ENCODE results near the gene EPHB2.

The EPHB2 gene

DNA sequence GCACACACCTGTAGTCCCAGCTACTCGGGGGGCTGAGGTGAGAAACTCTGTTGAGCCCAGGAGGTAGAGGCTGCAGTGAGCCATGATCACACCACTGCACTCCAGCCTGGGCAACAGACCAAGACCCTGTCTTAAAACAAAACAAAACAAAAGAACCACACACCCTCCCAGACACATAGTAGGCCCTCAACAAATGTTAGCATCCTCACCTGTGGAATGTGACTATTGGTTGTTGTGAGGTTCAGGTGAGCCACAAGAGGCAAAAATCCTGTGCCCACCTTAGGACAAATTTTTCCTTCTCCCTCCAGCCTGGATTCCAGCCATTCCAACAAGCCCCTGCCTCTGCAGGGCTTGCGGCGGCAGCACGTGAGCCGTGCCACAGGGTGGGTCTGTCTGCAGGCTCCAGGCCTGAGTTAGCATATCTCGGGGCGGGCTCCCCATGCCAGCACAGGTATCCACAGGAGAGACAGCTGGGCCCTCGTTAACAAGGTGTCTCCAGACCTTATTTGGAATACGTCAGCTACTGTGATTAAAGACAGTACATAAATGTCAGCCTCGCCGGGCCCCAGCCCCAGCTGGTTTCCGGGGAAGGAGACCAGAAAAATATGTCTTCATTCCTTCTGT is 40.2 kb upstream of the EPHB2 start:
- TF ChIP-seq, protein P1, sequence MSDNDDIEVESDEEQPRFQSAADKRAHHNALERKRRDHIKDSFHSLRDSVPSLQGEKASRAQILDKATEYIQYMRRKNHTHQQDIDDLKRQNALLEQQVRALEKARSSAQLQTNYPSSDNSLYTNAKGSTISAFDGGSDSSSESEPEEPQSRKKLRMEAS (IDR thresholded peaks at IDR 0.05): no peak
- no peak for TF ChIP-seq EGR1 (IDR thresholded peaks at IDR 0.05)
- no peak for TF ChIP-seq TAF1 (IDR thresholded peaks at IDR 0.05; ENCODE audit: low read depth)
- TF ChIP-seq TCF12 (IDR thresholded peaks at IDR 0.05; ENCODE audit: low read depth): no peak
- no peak for TF ChIP-seq TEAD4 (IDR thresholded peaks at IDR 0.05)
- TF ChIP-seq CEBPB (IDR thresholded peaks at IDR 0.05): no peak
- TF ChIP-seq, protein P2, sequence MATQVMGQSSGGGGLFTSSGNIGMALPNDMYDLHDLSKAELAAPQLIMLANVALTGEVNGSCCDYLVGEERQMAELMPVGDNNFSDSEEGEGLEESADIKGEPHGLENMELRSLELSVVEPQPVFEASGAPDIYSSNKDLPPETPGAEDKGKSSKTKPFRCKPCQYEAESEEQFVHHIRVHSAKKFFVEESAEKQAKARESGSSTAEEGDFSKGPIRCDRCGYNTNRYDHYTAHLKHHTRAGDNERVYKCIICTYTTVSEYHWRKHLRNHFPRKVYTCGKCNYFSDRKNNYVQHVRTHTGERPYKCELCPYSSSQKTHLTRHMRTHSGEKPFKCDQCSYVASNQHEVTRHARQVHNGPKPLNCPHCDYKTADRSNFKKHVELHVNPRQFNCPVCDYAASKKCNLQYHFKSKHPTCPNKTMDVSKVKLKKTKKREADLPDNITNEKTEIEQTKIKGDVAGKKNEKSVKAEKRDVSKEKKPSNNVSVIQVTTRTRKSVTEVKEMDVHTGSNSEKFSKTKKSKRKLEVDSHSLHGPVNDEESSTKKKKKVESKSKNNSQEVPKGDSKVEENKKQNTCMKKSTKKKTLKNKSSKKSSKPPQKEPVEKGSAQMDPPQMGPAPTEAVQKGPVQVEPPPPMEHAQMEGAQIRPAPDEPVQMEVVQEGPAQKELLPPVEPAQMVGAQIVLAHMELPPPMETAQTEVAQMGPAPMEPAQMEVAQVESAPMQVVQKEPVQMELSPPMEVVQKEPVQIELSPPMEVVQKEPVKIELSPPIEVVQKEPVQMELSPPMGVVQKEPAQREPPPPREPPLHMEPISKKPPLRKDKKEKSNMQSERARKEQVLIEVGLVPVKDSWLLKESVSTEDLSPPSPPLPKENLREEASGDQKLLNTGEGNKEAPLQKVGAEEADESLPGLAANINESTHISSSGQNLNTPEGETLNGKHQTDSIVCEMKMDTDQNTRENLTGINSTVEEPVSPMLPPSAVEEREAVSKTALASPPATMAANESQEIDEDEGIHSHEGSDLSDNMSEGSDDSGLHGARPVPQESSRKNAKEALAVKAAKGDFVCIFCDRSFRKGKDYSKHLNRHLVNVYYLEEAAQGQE (IDR thresholded peaks at IDR 0.05; ENCODE audit: low read depth): no peak
- TF ChIP-seq, protein P3, sequence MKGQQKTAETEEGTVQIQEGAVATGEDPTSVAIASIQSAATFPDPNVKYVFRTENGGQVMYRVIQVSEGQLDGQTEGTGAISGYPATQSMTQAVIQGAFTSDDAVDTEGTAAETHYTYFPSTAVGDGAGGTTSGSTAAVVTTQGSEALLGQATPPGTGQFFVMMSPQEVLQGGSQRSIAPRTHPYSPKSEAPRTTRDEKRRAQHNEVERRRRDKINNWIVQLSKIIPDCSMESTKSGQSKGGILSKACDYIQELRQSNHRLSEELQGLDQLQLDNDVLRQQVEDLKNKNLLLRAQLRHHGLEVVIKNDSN (IDR thresholded peaks at IDR 0.05): no peak
- no peak for TF ChIP-seq NFIC (IDR thresholded peaks at IDR 0.05)
- no peak for TF ChIP-seq FOXM1 (IDR thresholded peaks at IDR 0.05; ENCODE audit: borderline replicate concordance, low read depth)
- no peak for TF ChIP-seq RAD21 (IDR thresholded peaks at IDR 0.05; ENCODE audit: low read depth)
- TF ChIP-seq EP300 (IDR thresholded peaks at IDR 0.05; ENCODE audit: borderline replicate concordance): no peak
- no peak for TF ChIP-seq CREB1 (IDR thresholded peaks at IDR 0.05; ENCODE audit: low read depth)
- no peak for TF ChIP-seq YY1 (IDR thresholded peaks at IDR 0.05; ENCODE audit: low read depth)
- no peak for TF ChIP-seq ZBTB7A (IDR thresholded peaks at IDR 0.05; ENCODE audit: low read depth)

DNA sequence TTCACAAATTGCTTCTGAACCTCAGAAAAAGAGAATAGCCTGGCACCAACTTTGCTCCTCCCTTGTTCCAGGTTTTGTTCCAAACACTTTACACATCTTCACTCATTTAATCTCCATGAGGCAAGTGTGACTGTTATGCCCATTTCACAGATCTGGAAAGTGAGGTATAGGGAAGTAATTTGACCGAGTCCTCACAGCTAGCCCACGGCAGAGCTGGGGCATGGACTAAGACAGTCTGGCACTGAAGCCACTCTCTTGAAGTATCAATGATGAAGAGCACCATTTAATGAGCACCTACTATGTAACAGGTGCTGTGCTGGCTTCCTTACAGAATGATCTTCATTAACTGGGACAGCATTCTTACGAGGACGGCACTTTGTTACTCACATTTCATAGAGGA is 38.6 kb upstream of the EPHB2 start:
- TF ChIP-seq TAF1 (IDR thresholded peaks at IDR 0.05; ENCODE audit: low read depth): no peak
- TF ChIP-seq, protein P2 (IDR thresholded peaks at IDR 0.05; ENCODE audit: low read depth): no peak
- TF ChIP-seq TEAD4 (IDR thresholded peaks at IDR 0.05): no peak
- TF ChIP-seq YY1 (IDR thresholded peaks at IDR 0.05; ENCODE audit: low read depth): no peak
- no peak for TF ChIP-seq EP300 (IDR thresholded peaks at IDR 0.05; ENCODE audit: borderline replicate concordance)
- TF ChIP-seq FOXM1 (IDR thresholded peaks at IDR 0.05; ENCODE audit: borderline replicate concordance, low read depth): no peak
- TF ChIP-seq EGR1 (IDR thresholded peaks at IDR 0.05): no peak
- TF ChIP-seq RAD21 (IDR thresholded peaks at IDR 0.05; ENCODE audit: low read depth): no peak
- no peak for TF ChIP-seq CEBPB (IDR thresholded peaks at IDR 0.05)
- TF ChIP-seq ZBTB7A (IDR thresholded peaks at IDR 0.05; ENCODE audit: low read depth): no peak
- no peak for TF ChIP-seq TCF12 (IDR thresholded peaks at IDR 0.05; ENCODE audit: low read depth)

DNA sequence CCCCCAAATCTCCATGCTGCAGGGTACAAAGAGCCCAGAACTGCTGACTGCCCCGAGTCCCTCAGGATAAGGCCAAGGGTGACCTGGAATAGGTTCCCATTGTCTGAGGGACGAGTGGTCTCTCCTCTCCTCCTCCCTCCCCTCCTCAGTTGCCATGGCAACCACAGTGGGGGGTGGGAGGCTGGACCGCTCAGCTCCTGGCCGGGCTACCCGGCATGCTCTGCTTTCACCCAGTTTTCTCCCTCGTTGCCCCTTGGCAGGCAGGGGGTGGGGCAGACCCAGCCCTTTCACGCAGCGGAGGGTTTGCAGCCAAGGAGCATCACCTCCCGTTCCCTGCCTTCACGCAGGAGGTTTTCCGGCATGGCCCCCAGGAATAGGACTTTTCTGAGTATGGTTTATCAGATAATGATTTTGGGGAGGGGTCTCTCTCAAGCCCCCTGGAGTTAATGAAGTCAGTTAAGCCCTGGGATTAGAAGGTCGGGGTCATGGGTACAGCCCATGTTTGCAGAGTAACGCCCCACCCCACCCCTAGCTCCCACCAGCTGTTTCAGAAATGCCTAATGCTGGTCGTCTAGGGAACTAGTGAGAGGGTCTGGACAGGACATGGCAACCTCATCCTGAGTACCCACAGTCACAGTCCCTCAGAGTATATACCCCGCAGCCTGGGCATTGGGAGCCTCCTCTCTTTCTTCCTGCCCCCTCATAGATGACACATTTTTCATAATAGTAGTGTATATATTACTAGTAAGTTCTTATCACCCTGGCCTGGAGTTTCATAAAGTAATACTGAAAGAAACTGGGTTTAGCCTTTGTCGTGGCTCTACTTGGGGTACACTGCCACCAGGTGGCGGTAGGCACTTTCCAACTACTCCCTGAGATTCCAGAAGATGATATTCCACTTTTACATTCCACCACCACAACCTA is 36.9 kb upstream of the EPHB2 start:
- peak; percentile 39; the same call in 1 of the 2 replicates for TF ChIP-seq TEAD4 (IDR thresholded peaks at IDR 0.05)
- TF ChIP-seq ZBTB7A (IDR thresholded peaks at IDR 0.05; ENCODE audit: low read depth): peak; percentile 64; the same call in 1 of the 2 replicates
- peak; percentile 91 for TF ChIP-seq RAD21 (IDR thresholded peaks at IDR 0.05; ENCODE audit: low read depth)
- no peak for TF ChIP-seq NFIC (IDR thresholded peaks at IDR 0.05)

DNA sequence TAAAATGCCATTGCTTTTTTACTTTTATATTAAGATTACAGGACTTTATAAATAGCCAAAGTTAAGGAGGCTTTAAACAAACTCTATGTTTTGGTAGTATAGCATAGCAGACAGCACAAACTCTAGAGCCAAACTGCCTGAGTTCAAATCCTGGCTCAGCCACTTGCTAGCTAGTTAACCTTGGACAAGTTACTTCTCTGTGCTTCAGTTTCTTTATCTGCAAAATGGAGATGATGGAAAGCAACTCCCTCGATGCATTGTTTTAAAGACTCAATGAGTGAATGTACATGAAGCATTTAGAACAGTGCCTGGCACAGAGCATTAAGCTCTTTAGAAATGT is 36.3 kb upstream of the EPHB2 start:
- no peak for TF ChIP-seq TCF12 (IDR thresholded peaks at IDR 0.05; ENCODE audit: low read depth)
- no peak for TF ChIP-seq TEAD4 (IDR thresholded peaks at IDR 0.05)
- TF ChIP-seq NFIC (IDR thresholded peaks at IDR 0.05): no peak
- no peak for TF ChIP-seq CREB1 (IDR thresholded peaks at IDR 0.05; ENCODE audit: low read depth)
- TF ChIP-seq EGR1 (IDR thresholded peaks at IDR 0.05): no peak
- TF ChIP-seq FOXM1 (IDR thresholded peaks at IDR 0.05; ENCODE audit: borderline replicate concordance, low read depth): no peak
- no peak for TF ChIP-seq ZBTB7A (IDR thresholded peaks at IDR 0.05; ENCODE audit: low read depth)
- TF ChIP-seq, protein P1 (IDR thresholded peaks at IDR 0.05): no peak

DNA sequence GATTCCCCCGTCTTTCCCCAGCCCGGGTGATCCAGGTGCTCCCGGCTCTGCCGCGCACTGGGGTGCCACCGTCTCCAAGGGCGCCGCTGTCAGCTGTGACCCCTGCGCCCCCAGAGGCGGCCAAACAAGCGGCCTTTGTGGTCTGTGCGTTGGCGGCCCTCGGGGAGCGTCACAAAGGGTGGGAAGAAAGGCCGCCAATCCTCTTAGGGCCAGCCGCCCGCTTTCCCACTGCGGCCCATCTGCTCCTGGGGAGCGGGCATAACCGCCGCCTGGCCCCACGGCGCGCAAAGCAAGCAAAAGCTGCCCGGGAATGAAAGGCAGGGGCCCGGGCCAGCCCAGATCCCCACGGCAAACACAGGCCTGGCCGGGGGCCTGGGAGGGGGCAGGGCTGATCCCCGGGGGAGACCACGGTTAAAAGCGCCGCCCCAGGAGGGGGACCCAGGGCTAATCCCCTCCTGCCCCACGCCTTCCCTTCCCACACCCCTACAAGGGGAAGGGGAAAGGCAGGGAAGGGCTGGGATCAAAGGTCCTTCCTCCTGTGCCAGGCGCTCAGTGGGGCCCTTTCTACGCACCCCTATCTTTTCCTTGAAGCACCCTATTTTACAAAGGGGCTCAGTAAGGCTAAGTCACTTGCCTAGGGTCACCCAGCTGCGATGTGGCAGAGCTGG is 33.6 kb upstream of the EPHB2 start:
- TF ChIP-seq TEAD4 (IDR thresholded peaks at IDR 0.05): no peak
- TF ChIP-seq TAF1 (IDR thresholded peaks at IDR 0.05; ENCODE audit: low read depth): no peak
- no peak for TF ChIP-seq EP300 (IDR thresholded peaks at IDR 0.05; ENCODE audit: borderline replicate concordance)
- TF ChIP-seq, protein P1 (IDR thresholded peaks at IDR 0.05): no peak
- TF ChIP-seq FOXM1 (IDR thresholded peaks at IDR 0.05; ENCODE audit: borderline replicate concordance, low read depth): no peak
- no peak for TF ChIP-seq RAD21 (IDR thresholded peaks at IDR 0.05; ENCODE audit: low read depth)
- no peak for TF ChIP-seq CEBPB (IDR thresholded peaks at IDR 0.05)
- TF ChIP-seq ZBTB7A (IDR thresholded peaks at IDR 0.05; ENCODE audit: low read depth): no peak
- TF ChIP-seq YY1 (IDR thresholded peaks at IDR 0.05; ENCODE audit: low read depth): no peak
- TF ChIP-seq NFIC (IDR thresholded peaks at IDR 0.05): no peak
- no peak for TF ChIP-seq TCF12 (IDR thresholded peaks at IDR 0.05; ENCODE audit: low read depth)
- no peak for TF ChIP-seq EGR1 (IDR thresholded peaks at IDR 0.05)
- TF ChIP-seq, protein P2 (IDR thresholded peaks at IDR 0.05; ENCODE audit: low read depth): no peak
- TF ChIP-seq, protein P3 (IDR thresholded peaks at IDR 0.05): no peak
- TF ChIP-seq CREB1 (IDR thresholded peaks at IDR 0.05; ENCODE audit: low read depth): no peak

Measured in Ishikawa (cell line).